Natural killer cell (primary cell): Measurements from ENCODE around the gene RAB8B. TPM values are rescaled to one million over a fixed set of nuclear protein-coding genes. Genes with fewer than 3 reads are reported as not detected.
A peak's percentile ranks its signal among the peaks of the same experiment; 100 is the strongest.

ENCODE experiments used
- ATAC-seq, 3 donors: fragments of 150-1000 bp in 2 of 3; fragments of 200-7000 bp in 1 of 3; cut with Tn5 transposase; 1 replicate in 1 of 3; 2 replicates in 2 of 3; pipeline ENCODE4 v1.10.0; 2021; ENCODE audit warnings: mild to moderate bottlenecking in 2 of 3, moderate library complexity in 2 of 3
- DNase-seq, 2 donors: peaks; one replicate each; pipeline versions ENCODE4 v3.0.0 to v3.0.0-alpha.2; 2013 to 2021; ENCODE audit warnings: mixed read lengths in 1 of 2
- H3K27ac ChIP-seq: one replicate; pipeline ENCODE4 v1.5.1; 2013; ENCODE audit warnings: mild to moderate bottlenecking, low read length
- H3K27me3 ChIP-seq: one replicate; pipeline ENCODE4 v1.6.1; 2013; ENCODE audit warnings: low read length; ENCODE audit not compliant: control insufficient read depth, insufficient read depth
- H3K36me3 ChIP-seq: one replicate; pipeline ENCODE4 v1.6.1; 2013; ENCODE audit warnings: low read length; ENCODE audit not compliant: control insufficient read depth, insufficient read depth
- H3K4me1 ChIP-seq: one replicate; pipeline ENCODE4 v1.6.1; 2013; ENCODE audit warnings: low read length; ENCODE audit not compliant: control insufficient read depth, insufficient read depth
- H3K4me3 ChIP-seq: one replicate; pipeline ENCODE4 v1.5.1; 2013; ENCODE audit warnings: low read length
- H3K9me3 ChIP-seq: one replicate; pipeline ENCODE4 v1.6.1; 2013; ENCODE audit warnings: low read length; ENCODE audit not compliant: control insufficient read depth, insufficient read depth
- H3K27ac Mint-ChIP-seq, 2 donors: one replicate each; pipeline ENCODE4 v1.8.0; 2022; ENCODE audit warnings: mild to moderate bottlenecking in 2 of 2, mixed read lengths in 2 of 2, moderate library complexity in 1 of 2
- H3K27me3 Mint-ChIP-seq, 2 donors: one replicate each; pipeline ENCODE4 v1.8.0; 2022; ENCODE audit warnings: low read depth in 2 of 2, mixed read lengths in 2 of 2
- H3K36me3 Mint-ChIP-seq: one replicate; pipeline ENCODE4 v1.8.0; 2022; ENCODE audit warnings: mixed read lengths
- H3K4me1 Mint-ChIP-seq, 2 donors: one replicate each; pipeline ENCODE4 v1.8.0; 2022; ENCODE audit warnings: mixed read lengths in 2 of 2
- H3K4me3 Mint-ChIP-seq: one replicate; pipeline ENCODE4 v1.8.0; 2022; ENCODE audit warnings: mild to moderate bottlenecking, moderate library complexity, mixed read lengths
- H3K9me3 Mint-ChIP-seq, 2 donors: one replicate each; pipeline ENCODE4 v1.8.0; 2022; ENCODE audit warnings: mixed read lengths in 2 of 2
- CTCF ChIP-seq: fragments of 200-600 bp; IDR thresholded peaks from one replicate; pipeline ENCODE4 v1.8.0; 2022; ENCODE audit warnings: antibody characterized with exemption
- WGBS: methylation state at CpG from one replicate; pipeline ENCODE4 v1.1.7; 2013; ENCODE audit warnings: missing lambda C conversion rate; ENCODE audit not compliant: insufficient coverage; 5-methylcytosine and 5-hydroxymethylcytosine counted together
- intact Hi-C: fragments of 100-400 bp; cut with micrococcal nuclease; formaldehyde crosslinking; loops from one replicate; pipeline ENCODE4 v1.14.2; 2022
- total RNA-seq, 4 donors: library from RNA; stranded (reverse); fragments of 120-200 nt in 1 of 4; gene quantifications; one replicate each; pipeline versions ENCODE4 v1.2.3 to v1.2.4, GENCODE V29; 2013 to 2022

The RAB8B gene
- total RNA-seq, 3 donors from 2014 or later (not counting 1 experiment from before 2014, with no cell fraction given): 128 to 155 (median 137) TPM

- no peaks in the 10 kb centered on the region for H3K27me3 Mint-ChIP-seq
- intact Hi-C loops: loop anchor here (5.0 kb wide), 1 partner anchor 37 kb away; no protein-coding TSS in a partner anchor
- TF ChIP-seq CTCF: no peak
- no peaks in the 10 kb centered on the region for H3K9me3 ChIP-seq
- 33% methylated on average over 3 of the region's 5 CpGs for WGBS
- DNase-seq (peak in 1 of 2 donors; percentile 38), ATAC-seq (peak; percentile 19 to 40 (median 38))
- H3K4me1 Mint-ChIP-seq: peaks cover 90 to 91% of the 10 kb centered on the region in 2 donors
- H3K4me3 Mint-ChIP-seq: peak overlapping the region; percentile 78
- no peaks in the 10 kb centered on the region for H3K27me3 ChIP-seq
- H3K36me3 ChIP-seq: peaks cover 3% of the 10 kb centered on the region
- peak overlapping the region; percentile 65 for H3K27ac ChIP-seq
- peak overlapping the region; percentile 86 to 93 for H3K27ac Mint-ChIP-seq
- peaks cover 13% of the 10 kb centered on the region for H3K36me3 Mint-ChIP-seq
- H3K4me1 ChIP-seq: peaks cover 39% of the 10 kb centered on the region
- no peaks in the 10 kb centered on the region for H3K9me3 Mint-ChIP-seq
- no peak overlapping the region for H3K4me3 ChIP-seq
Observed at GRCh38 chr15:63210151-63211091, 21.0 kb downstream of the RAB8B start.

- H3K4me3 Mint-ChIP-seq: peak overlapping the region; percentile 78
- no peak for DNase-seq
- peak overlapping the region; percentile 86 to 93 for H3K27ac Mint-ChIP-seq
- Histone ChIP-seq H3K9me3 (no peaks in the 10 kb centered on the region), H3K4me3 (no peak overlapping the region), H3K27me3 (no peaks in the 10 kb centered on the region), H3K27ac (peak overlapping the region; percentile 65), H3K4me1 (peaks cover 39% of the 10 kb centered on the region), H3K36me3 (peaks cover 3% of the 10 kb centered on the region)
- no peaks in the 10 kb centered on the region for H3K9me3 Mint-ChIP-seq
- no peak for TF ChIP-seq CTCF
- intact Hi-C loops: loop anchor here (5.0 kb wide), 1 partner anchor 36 kb away; no protein-coding TSS in a partner anchor
- H3K27me3 Mint-ChIP-seq: no peaks in the 10 kb centered on the region
- ATAC-seq: no peak
- 67% methylated on average over 1 of the region's 3 CpGs for WGBS
- peaks cover 13% of the 10 kb centered on the region for H3K36me3 Mint-ChIP-seq
- peaks cover 85 to 87% of the 10 kb centered on the region in 2 donors for H3K4me1 Mint-ChIP-seq
Observed at GRCh38 chr15:63211092-63211490, 21.7 kb downstream of the RAB8B start.

DNA sequence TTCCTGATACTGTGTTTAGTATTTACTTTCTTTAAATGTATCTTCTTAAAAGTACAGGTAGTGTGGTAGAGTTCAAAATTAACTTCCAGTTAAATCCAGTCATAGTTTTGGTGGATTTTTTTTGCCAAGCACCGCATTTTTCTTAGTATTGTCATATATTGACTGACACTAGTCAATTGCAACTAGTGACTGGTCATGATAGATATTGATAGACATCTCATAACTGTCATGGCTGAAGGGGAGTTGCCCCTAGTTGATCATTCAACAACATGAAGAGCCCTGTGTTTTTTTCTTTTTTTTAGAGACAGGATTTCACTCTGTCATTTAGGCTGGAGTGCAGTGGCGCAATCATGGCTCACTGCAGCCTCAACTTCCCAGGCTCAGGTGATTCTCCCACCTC, 22.1 kb downstream of the RAB8B start:
- peaks cover 81 to 83% of the 10 kb centered on the region in 2 donors for H3K4me1 Mint-ChIP-seq
- 100% methylated on average over 2 of the region's 2 CpGs for WGBS
- no peak for ATAC-seq

More for the DNA sequence above, 22.1 kb downstream of the RAB8B start:
- Histone ChIP-seq H3K9me3 (no peaks in the 10 kb centered on the region), H3K27me3 (no peaks in the 10 kb centered on the region), H3K4me1 (peaks cover 39% of the 10 kb centered on the region), H3K36me3 (peaks cover 3% of the 10 kb centered on the region), H3K27ac (peak overlapping the region; percentile 65), H3K4me3 (no peak overlapping the region)
- intact Hi-C loops: loop anchor here (5.0 kb wide), 1 partner anchor 36 kb away; no protein-coding TSS in a partner anchor
- H3K27me3 Mint-ChIP-seq: no peaks in the 10 kb centered on the region
- peak overlapping the region; percentile 61 for H3K4me3 Mint-ChIP-seq
- H3K36me3 Mint-ChIP-seq: peaks cover 13% of the 10 kb centered on the region
- peak overlapping the region; percentile 86 to 93 for H3K27ac Mint-ChIP-seq
- DNase-seq: no peak
- no peak for TF ChIP-seq CTCF
- H3K9me3 Mint-ChIP-seq: no peaks in the 10 kb centered on the region
